ENCODE measurements around the gene CNTN4.

CNTN4 gene

GRCh38 chr3:2512881-2513280 is 414.2 kb downstream of the CNTN4 start:
- peaks cover 3% of the 10 kb centered on the region for H3K27me3 ChIP-seq (ENCODE audit: low read depth, low read length)
- H3K9me3 ChIP-seq (ENCODE audit: insufficient read depth, low read length), result no peaks in the 10 kb centered on the region
- H3K27ac ChIP-seq (ENCODE audit: low read length), result no peak overlapping the region
- H3K4me1 ChIP-seq (ENCODE audit: low read length), result peaks cover 10% of the 10 kb centered on the region
- H3K79me2 ChIP-seq (ENCODE audit: low read length), result no peaks in the 10 kb centered on the region
- no peaks in the 10 kb centered on the region for H4K20me1 ChIP-seq (ENCODE audit: insufficient read depth, low read length)
- H3K9ac ChIP-seq (ENCODE audit: low read length), result no peak overlapping the region
- no peak for TF ChIP-seq CTCF (IDR thresholded peaks at IDR 0.05; ENCODE audit: low read depth, low read length)
- no peak for TF ChIP-seq EZH2phosphoT487 (IDR thresholded peaks at IDR 0.05; ENCODE audit: low read depth)
- H2AFZ ChIP-seq (ENCODE audit: low read depth, low read length), result no peak overlapping the region
- H3K4me3 ChIP-seq (ENCODE audit: low read length), result no peak overlapping the region
- H3K36me3 ChIP-seq (replicated peaks; ENCODE audit: low read depth, low read length), result no peaks in the 10 kb centered on the region
- H3K4me2 ChIP-seq (ENCODE audit: low read length), result no peak overlapping the region

- no peaks in the 10 kb centered on the region for H3K79me2 ChIP-seq (ENCODE audit: low read length)
- TF ChIP-seq CTCF (IDR thresholded peaks at IDR 0.05; ENCODE audit: low read depth, low read length), result no peak
- TF ChIP-seq EZH2phosphoT487 (IDR thresholded peaks at IDR 0.05; ENCODE audit: low read depth), result no peak
- peaks cover 3% of the 10 kb centered on the region for H3K27me3 ChIP-seq (ENCODE audit: low read depth, low read length)
- no peak overlapping the region for H3K4me2 ChIP-seq (ENCODE audit: low read length)
- peaks cover 10% of the 10 kb centered on the region for H3K4me1 ChIP-seq (ENCODE audit: low read length)
- no peaks in the 10 kb centered on the region for H4K20me1 ChIP-seq (ENCODE audit: insufficient read depth, low read length)
- H3K27ac ChIP-seq (ENCODE audit: low read length), result no peak overlapping the region
- no peaks in the 10 kb centered on the region for H3K9me3 ChIP-seq (ENCODE audit: insufficient read depth, low read length)
- H3K9ac ChIP-seq (ENCODE audit: low read length), result no peak overlapping the region
- no peaks in the 10 kb centered on the region for H3K36me3 ChIP-seq (replicated peaks; ENCODE audit: low read depth, low read length)
- H2AFZ ChIP-seq (ENCODE audit: low read depth, low read length), result no peak overlapping the region
- H3K4me3 ChIP-seq (ENCODE audit: low read length), result no peak overlapping the region
These were observed 415.3 kb downstream of the CNTN4 start for GRCh38 chr3:2513986-2514385.

GRCh38 chr3:2516762-2517441 is 418.2 kb downstream of the CNTN4 start:
- H3K36me3 ChIP-seq (replicated peaks; ENCODE audit: low read depth, low read length), result no peaks in the 10 kb centered on the region
- no peak for TF ChIP-seq EZH2phosphoT487 (IDR thresholded peaks at IDR 0.05; ENCODE audit: low read depth)
- TF ChIP-seq CTCF (IDR thresholded peaks at IDR 0.05; ENCODE audit: low read depth, low read length), result no peak
- H3K4me2 ChIP-seq (ENCODE audit: low read length), result no peak overlapping the region
- H4K20me1 ChIP-seq (ENCODE audit: insufficient read depth, low read length), result no peaks in the 10 kb centered on the region
- H3K27me3 ChIP-seq (ENCODE audit: low read depth, low read length), result peaks cover 3% of the 10 kb centered on the region; the same call in 1 of the 2 replicates
- H3K4me1 ChIP-seq (ENCODE audit: low read length), result peaks cover 10% of the 10 kb centered on the region
- no peak overlapping the region for H2AFZ ChIP-seq (ENCODE audit: low read depth, low read length)
- no peak overlapping the region for H3K27ac ChIP-seq (ENCODE audit: low read length)
- no peaks in the 10 kb centered on the region for H3K79me2 ChIP-seq (ENCODE audit: low read length)
- no peaks in the 10 kb centered on the region for H3K9me3 ChIP-seq (ENCODE audit: insufficient read depth, low read length)
- no peak overlapping the region for H3K4me3 ChIP-seq (ENCODE audit: low read length)
- no peak overlapping the region for H3K9ac ChIP-seq (ENCODE audit: low read length)

GRCh38 chr3:2517500-2518172 is 419.0 kb downstream of the CNTN4 start:
- Histone ChIP-seq H3K36me3 (replicated peaks; ENCODE audit: low read depth, low read length) (no peaks in the 10 kb centered on the region), H3K4me3 (ENCODE audit: low read length) (no peak overlapping the region), H4K20me1 (ENCODE audit: insufficient read depth, low read length) (no peaks in the 10 kb centered on the region), H3K79me2 (ENCODE audit: low read length) (no peaks in the 10 kb centered on the region), H2AFZ (ENCODE audit: low read depth, low read length) (no peak overlapping the region), H3K4me2 (ENCODE audit: low read length) (no peak overlapping the region), H3K9ac (ENCODE audit: low read length) (no peak overlapping the region), H3K27me3 (ENCODE audit: low read depth, low read length) (peaks cover 3% of the 10 kb centered on the region; the same call in 1 of the 2 replicates), H3K27ac (ENCODE audit: low read length) (no peak overlapping the region), H3K4me1 (ENCODE audit: low read length) (peaks cover 10% of the 10 kb centered on the region), H3K9me3 (ENCODE audit: insufficient read depth, low read length) (no peaks in the 10 kb centered on the region)
- no peak for TF ChIP-seq CTCF (IDR thresholded peaks at IDR 0.05; ENCODE audit: low read depth, low read length)
- no peak for TF ChIP-seq EZH2phosphoT487 (IDR thresholded peaks at IDR 0.05; ENCODE audit: low read depth)

All from OCI-LY3 (cell line).